SK-N-SH (cell line): Measurements from ENCODE around the gene SGTB. TPM values are rescaled to one million over a fixed set of nuclear protein-coding genes. Genes with fewer than 3 reads are reported as not detected.
A peak's percentile ranks its signal among the peaks of the same experiment; 100 is the strongest.

Source experiments
- CTCF ChIA-PET: fragments of 300-600, 350-600 bp; formaldehyde crosslinking; extraction: SDS; loops from one replicate; lab custom pipeline; 2021; lab: Yijun Ruan, JAX
- POLR2A ChIA-PET: fragments of 350-600 bp; sonication (Branson Sonifier 250); formaldehyde crosslinking; extraction: SDS; loops from one replicate; lab custom pipeline; 2020; ENCODE audit warnings: antibody characterized with exemption, inconsistent platforms; lab: Yijun Ruan, JAX
- DNase-seq: peaks from one replicate; pipeline ENCODE4 v3.0.0; 2012
- H2AFZ ChIP-seq: fragments of 200-600 bp; sonication (generic); 2 replicates; pipeline ENCODE4 v1.8.1; 2016; ENCODE audit warnings: antibody characterized with exemption, mild to moderate bottlenecking, low read depth
- H3F3A ChIP-seq: fragments of 200-600 bp; sonication (generic); replicated peaks from 2 replicates; pipeline ENCODE3; 2016; ENCODE audit warnings: antibody characterized with exemption, mild to moderate bottlenecking; ENCODE audit not compliant: insufficient read depth
- H3K27ac ChIP-seq, 2 experiments: fragments of 200-500 bp in 1 of 2; fragments of 200-600 bp in 1 of 2; sonication (Bioruptor generic) in 1 of 2; sonication (generic), shearing (Covaris generic) in 1 of 2; 2 replicates each; pipeline versions ENCODE4 v1.5.1 to v1.6.1; 2014 to 2016; ENCODE audit warnings: low read depth in 2 of 2, inconsistent platforms in 1 of 2, low read length in 1 of 2, mild to moderate bottlenecking in 1 of 2, mixed read lengths in 1 of 2
- H3K27me3 ChIP-seq: fragments of 200-600 bp; sonication (generic), shearing (Covaris generic); 2 replicates; pipeline ENCODE4 v1.6.1; 2016; ENCODE audit warnings: mixed run types; ENCODE audit not compliant: insufficient read depth
- H3K36me3 ChIP-seq, 2 experiments: fragments of 200-500 bp in 1 of 2; fragments of 200-600 bp in 1 of 2; sonication (Bioruptor generic) in 1 of 2; sonication (generic) in 1 of 2; replicated peaks in 1 of 2; 2 replicates each; pipeline versions ENCODE3 to v1.5.1; 2014 to 2016; ENCODE audit warnings: low read length in 1 of 2, mild to moderate bottlenecking in 1 of 2; ENCODE audit not compliant: insufficient read depth in 2 of 2, control insufficient read depth in 1 of 2
- H3K4me1 ChIP-seq, 2 experiments: fragments of 200-500 bp in 1 of 2; fragments of 200-600 bp in 1 of 2; sonication (Bioruptor generic) in 1 of 2; sonication (generic), shearing (Covaris generic) in 1 of 2; 2 replicates each; pipeline versions ENCODE4 v1.5.1 to v1.6.1; 2014 to 2016; ENCODE audit warnings: low read depth in 1 of 2, low read length in 1 of 2, mixed run types in 1 of 2; ENCODE audit not compliant: insufficient read depth in 2 of 2, control insufficient read depth in 1 of 2
- H3K4me2 ChIP-seq: fragments of 200-600 bp; sonication (generic), shearing (Covaris generic); 2 replicates; pipeline ENCODE4 v1.6.1; 2017; ENCODE audit warnings: mixed run types
- H3K4me3 ChIP-seq, 2 experiments: fragments of 200-500 bp in 1 of 2; fragments of 200-600 bp in 1 of 2; sonication (Bioruptor generic) in 1 of 2; sonication (generic), shearing (Covaris generic) in 1 of 2; 2 replicates each; pipeline versions ENCODE4 v1.5.1 to v1.8.1; 2014 to 2016; ENCODE audit warnings: low read depth in 2 of 2, inconsistent platforms in 1 of 2, low read length in 1 of 2, mild to moderate bottlenecking in 1 of 2, mixed read lengths in 1 of 2, moderate library complexity in 1 of 2
- H3K79me2 ChIP-seq: fragments of 200-600 bp; sonication (generic); 2 replicates; pipeline ENCODE4 v1.8.1; 2017; ENCODE audit warnings: mild to moderate bottlenecking; ENCODE audit not compliant: insufficient read depth
- H3K9ac ChIP-seq: fragments of 200-600 bp; sonication (generic); 2 replicates; pipeline ENCODE4 v1.6.1; 2017; ENCODE audit warnings: mixed run types
- H3K9me2 ChIP-seq: fragments of 200-600 bp; sonication (generic); 2 replicates; pipeline ENCODE4 v1.6.1; 2017; ENCODE audit warnings: mixed run types
- H3K9me3 ChIP-seq: fragments of 200-600 bp; sonication (generic); 2 replicates; pipeline ENCODE4 v1.6.1; 2017; ENCODE audit warnings: mixed run types, mild to moderate bottlenecking, moderate library complexity
- H4K20me1 ChIP-seq: fragments of 200-600 bp; sonication (generic); 2 replicates; pipeline ENCODE4 v1.6.1; 2017; ENCODE audit warnings: mild to moderate bottlenecking, mixed run types; ENCODE audit not compliant: insufficient read depth
- CHD2 ChIP-seq: fragments of 150-350 bp; IDR thresholded peaks from 2 replicates; pipeline ENCODE4 v1.6.1; 2018; ENCODE audit warnings: low read length; ENCODE audit not compliant: partially characterized antibody
- ELF1 ChIP-seq: IDR thresholded peaks from 2 replicates; pipeline ENCODE4 v1.4.0; 2012
- EP300 ChIP-seq, 2 experiments: IDR thresholded peaks; 2 replicates each; pipeline versions ENCODE4 v1.4.0 to v1.6.1; 2012; ENCODE audit warnings: borderline replicate concordance in 1 of 2, low read depth in 1 of 2, low read length in 1 of 2
- FOSL2 ChIP-seq: IDR thresholded peaks from 2 replicates; pipeline ENCODE4 v1.4.0; 2012; ENCODE audit warnings: low read depth, mild to moderate bottlenecking, moderate library complexity, borderline replicate concordance
- FOXJ3 ChIP-seq: sonication (generic); formaldehyde crosslinking; IDR thresholded peaks from 2 replicates; pipeline ENCODE4 v1.5.1; 2020; ENCODE audit warnings: mild to moderate bottlenecking, missing genetic modification reagents
- GATA2 ChIP-seq: sonication (generic); formaldehyde crosslinking; IDR thresholded peaks from 2 replicates; pipeline ENCODE4 v1.5.0; 2020; ENCODE audit warnings: mild to moderate bottlenecking, missing genetic modification reagents
- JUND ChIP-seq: IDR thresholded peaks from 2 replicates; pipeline ENCODE4 v1.4.0; 2012
- MEF2A ChIP-seq: IDR thresholded peaks from 2 replicates; pipeline ENCODE4 v1.4.0; 2012; ENCODE audit warnings: low read depth, borderline replicate concordance
- NRF1 ChIP-seq: IDR thresholded peaks from 2 replicates; pipeline ENCODE4 v1.6.1; 2012; ENCODE audit warnings: low read depth, mild to moderate bottlenecking, low read length
- POLR2AphosphoS5 ChIP-seq: IDR thresholded peaks from 2 replicates; pipeline ENCODE4 v1.6.1; 2012; ENCODE audit warnings: low read depth, low read length
- RCOR1 ChIP-seq: fragments of 150-350 bp; IDR thresholded peaks from 2 replicates; pipeline ENCODE4 v1.6.1; 2017; ENCODE audit warnings: antibody characterized with exemption, low read length
- RFX5 ChIP-seq: IDR thresholded peaks from 2 replicates; pipeline ENCODE4 v1.6.1; 2012; ENCODE audit warnings: mild to moderate bottlenecking, improper control_type of control experiment, low read length
- RXRA ChIP-seq: IDR thresholded peaks from 2 replicates; pipeline ENCODE4 v1.4.0; 2012; ENCODE audit warnings: low read depth, mild to moderate bottlenecking, borderline replicate concordance
- SMC3 ChIP-seq: IDR thresholded peaks from 2 replicates; pipeline ENCODE4 v1.6.1; 2012; ENCODE audit warnings: low read depth, low read length, improper control_type of control experiment
- TCF12 ChIP-seq: IDR thresholded peaks from 2 replicates; pipeline ENCODE4 v1.4.0; 2012
- YY1 ChIP-seq: IDR thresholded peaks from 2 replicates; pipeline ENCODE4 v1.4.0; 2012; ENCODE audit warnings: low read depth, mild to moderate bottlenecking
- WGBS: methylation state at CpG from one replicate; pipeline ENCODE4 v1.1.6; 2017; ENCODE audit warnings: low lambda C conversion rate; 5-methylcytosine and 5-hydroxymethylcytosine counted together
- polyA plus RNA-seq, 3 experiments: library from polyadenylated mRNA; depleted of rRNA; stranded (reverse); fragments of >200 nt; gene quantifications; 2 replicates each; pipeline ENCODE4 v1.2.3, GENCODE V29; 2012
- TF ChIP-seq, protein P1 (sequence below): fragments of 200-600 bp; sonication (generic); IDR thresholded peaks from 2 replicates; pipeline ENCODE4 v1.6.1; 2017; ENCODE audit warnings: antibody characterized with exemption, mild to moderate bottlenecking, moderate library complexity
- TF ChIP-seq, protein P2 (sequence below): IDR thresholded peaks from 2 replicates; pipeline ENCODE4 v1.4.0; 2012; ENCODE audit warnings: low read depth, borderline replicate concordance

SGTB gene
- polyA plus RNA-seq, 1 of the 3 experiments (the other 2 are of a cell fraction), result 3.5 TPM

DNA sequence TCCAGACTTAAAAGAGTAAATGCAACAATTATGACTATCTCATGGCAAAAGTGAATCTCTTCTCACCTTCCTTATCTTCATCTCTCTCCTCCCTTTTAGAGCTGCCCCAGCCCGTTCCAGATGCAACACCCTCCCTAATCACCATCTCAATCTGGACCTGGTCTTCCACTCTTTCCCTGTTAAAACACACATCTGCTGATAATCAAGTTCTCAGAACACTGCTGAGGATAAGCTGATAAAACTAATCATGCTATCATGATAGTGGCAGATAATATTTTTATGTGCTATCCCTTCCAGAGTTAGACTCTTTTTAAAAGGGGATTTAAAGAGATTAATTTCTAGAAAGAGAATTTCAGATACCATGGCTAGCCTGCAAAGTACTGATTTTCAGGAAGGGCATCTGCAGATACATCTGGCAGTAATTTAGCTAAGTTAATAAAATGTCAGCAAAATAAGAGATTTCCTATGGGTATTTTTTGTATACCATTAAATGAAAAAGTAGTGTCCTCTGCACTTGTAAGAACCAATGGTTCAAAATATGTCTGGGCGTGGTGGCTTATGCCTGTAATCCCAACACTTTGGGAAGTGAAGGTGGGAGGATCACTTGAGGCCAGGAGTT, 17.2 kb downstream of the SGTB start:
- Histone ChIP-seq H3K9me3 (no peaks in the 10 kb centered on the region), H3K79me2 (no peaks in the 10 kb centered on the region), H3K9ac (no peak overlapping the region), H2AFZ (no peak overlapping the region), H3F3A (peaks cover 11% of the 10 kb centered on the region), H3K4me2 (no peak overlapping the region), H3K4me3 (no peak overlapping the region), H3K27ac (peak overlapping the region in 1 of 2 experiments; percentile 13; a peak in 2 of 4 replicates), H3K9me2 (no peaks in the 10 kb centered on the region), H3K4me1 (peaks cover 0 to 9% of the 10 kb centered on the region in 2 experiments; a peak in 1 of 4 replicates), H3K27me3 (no peaks in the 10 kb centered on the region), H4K20me1 (no peaks in the 10 kb centered on the region), H3K36me3 (peaks cover 7 to 38% of the 10 kb centered on the region in 2 experiments)
- peak; percentile 67 for DNase-seq
- WGBS, result 76% methylated on average over 2 of the region's 2 CpGs
- ChIA-PET CTCF (interaction anchor here (0.7 to 1.0 kb wide), 2 partner anchors 11 to 591 kb away, joined by 3 read pairs; no protein-coding TSS in a partner anchor), POLR2A (interaction anchor here (1.2 kb wide), 1 partner anchor 17 kb away, joined by 3 read pairs; the partner anchor contains the start of genes NLN and SGTB)
- TF ChIP-seq POLR2AphosphoS5, result no peak
- no peak for TF ChIP-seq JUND
- TF ChIP-seq SMC3, result no peak
- TF ChIP-seq RCOR1, result peak; percentile 98
- TF ChIP-seq CHD2, result peak; percentile 91
- TF ChIP-seq, protein P1, sequence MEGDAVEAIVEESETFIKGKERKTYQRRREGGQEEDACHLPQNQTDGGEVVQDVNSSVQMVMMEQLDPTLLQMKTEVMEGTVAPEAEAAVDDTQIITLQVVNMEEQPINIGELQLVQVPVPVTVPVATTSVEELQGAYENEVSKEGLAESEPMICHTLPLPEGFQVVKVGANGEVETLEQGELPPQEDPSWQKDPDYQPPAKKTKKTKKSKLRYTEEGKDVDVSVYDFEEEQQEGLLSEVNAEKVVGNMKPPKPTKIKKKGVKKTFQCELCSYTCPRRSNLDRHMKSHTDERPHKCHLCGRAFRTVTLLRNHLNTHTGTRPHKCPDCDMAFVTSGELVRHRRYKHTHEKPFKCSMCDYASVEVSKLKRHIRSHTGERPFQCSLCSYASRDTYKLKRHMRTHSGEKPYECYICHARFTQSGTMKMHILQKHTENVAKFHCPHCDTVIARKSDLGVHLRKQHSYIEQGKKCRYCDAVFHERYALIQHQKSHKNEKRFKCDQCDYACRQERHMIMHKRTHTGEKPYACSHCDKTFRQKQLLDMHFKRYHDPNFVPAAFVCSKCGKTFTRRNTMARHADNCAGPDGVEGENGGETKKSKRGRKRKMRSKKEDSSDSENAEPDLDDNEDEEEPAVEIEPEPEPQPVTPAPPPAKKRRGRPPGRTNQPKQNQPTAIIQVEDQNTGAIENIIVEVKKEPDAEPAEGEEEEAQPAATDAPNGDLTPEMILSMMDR, result no peak
- TF ChIP-seq GATA2 (CRISPR knock-in tag), result peak; percentile 100
- TF ChIP-seq EP300 (IDR thresholded peaks at IDR 0.05; ENCODE audit: borderline replicate concordance in 1 of 2, low read depth in 1 of 2, low read length in 1 of 2), result peak in 1 of 2 experiments; percentile 93; a peak in 2 of 4 replicates
- TF ChIP-seq YY1, result no peak
- TF ChIP-seq, protein P2, sequence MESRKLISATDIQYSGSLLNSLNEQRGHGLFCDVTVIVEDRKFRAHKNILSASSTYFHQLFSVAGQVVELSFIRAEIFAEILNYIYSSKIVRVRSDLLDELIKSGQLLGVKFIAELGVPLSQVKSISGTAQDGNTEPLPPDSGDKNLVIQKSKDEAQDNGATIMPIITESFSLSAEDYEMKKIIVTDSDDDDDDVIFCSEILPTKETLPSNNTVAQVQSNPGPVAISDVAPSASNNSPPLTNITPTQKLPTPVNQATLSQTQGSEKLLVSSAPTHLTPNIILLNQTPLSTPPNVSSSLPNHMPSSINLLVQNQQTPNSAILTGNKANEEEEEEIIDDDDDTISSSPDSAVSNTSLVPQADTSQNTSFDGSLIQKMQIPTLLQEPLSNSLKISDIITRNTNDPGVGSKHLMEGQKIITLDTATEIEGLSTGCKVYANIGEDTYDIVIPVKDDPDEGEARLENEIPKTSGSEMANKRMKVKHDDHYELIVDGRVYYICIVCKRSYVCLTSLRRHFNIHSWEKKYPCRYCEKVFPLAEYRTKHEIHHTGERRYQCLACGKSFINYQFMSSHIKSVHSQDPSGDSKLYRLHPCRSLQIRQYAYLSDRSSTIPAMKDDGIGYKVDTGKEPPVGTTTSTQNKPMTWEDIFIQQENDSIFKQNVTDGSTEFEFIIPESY, result no peak
- peak; percentile 25; the same call in 1 of the 2 replicates for TF ChIP-seq RFX5
- TF ChIP-seq FOXJ3 (CRISPR knock-in tag), result no peak
- no peak for TF ChIP-seq FOSL2
- peak; percentile 17; the same call in 1 of the 2 replicates for TF ChIP-seq TCF12

DNA sequence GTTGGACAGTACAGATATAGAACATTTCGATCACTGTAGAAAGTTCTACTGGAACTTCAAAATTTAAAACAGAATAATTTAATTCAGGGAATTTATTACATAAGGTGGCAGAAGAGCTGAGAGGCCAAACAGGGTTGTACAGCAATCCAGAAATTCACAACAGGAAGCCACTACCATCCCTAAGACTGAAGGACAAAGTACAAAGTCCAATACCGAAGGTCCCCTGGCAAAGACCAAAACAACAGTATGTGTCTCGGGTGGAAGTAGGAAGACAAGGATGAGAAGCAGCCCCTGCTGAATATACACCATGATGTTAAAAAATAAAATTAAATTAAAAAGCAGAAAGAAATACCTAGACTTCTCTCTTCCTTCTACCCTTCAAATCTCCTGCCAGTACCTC, 19.9 kb downstream of the SGTB start:
- no peak for TF ChIP-seq ELF1
- no peak for TF ChIP-seq RXRA
- TF ChIP-seq, protein P2, result no peak
- no peak for TF ChIP-seq NRF1
- TF ChIP-seq MEF2A, result no peak
- no peak for TF ChIP-seq FOSL2
- TF ChIP-seq FOXJ3 (CRISPR knock-in tag), result no peak
- CTCF ChIA-PET, result no interaction called here
- no peak overlapping the region for H3K4me2 ChIP-seq

More for the DNA sequence above, 19.9 kb downstream of the SGTB start:
- Histone ChIP-seq H3F3A (peaks cover 11% of the 10 kb centered on the region), H3K27me3 (no peaks in the 10 kb centered on the region), H3K27ac (no peak overlapping the region), H3K4me1 (peaks cover 0 to 9% of the 10 kb centered on the region in 2 experiments; a peak in 2 of 4 replicates), H3K79me2 (no peaks in the 10 kb centered on the region), H4K20me1 (no peaks in the 10 kb centered on the region), H3K36me3 (peaks cover 4 to 34% of the 10 kb centered on the region in 2 experiments), H3K9ac (no peak overlapping the region), H2AFZ (no peak overlapping the region), H3K9me2 (no peaks in the 10 kb centered on the region), H3K9me3 (no peaks in the 10 kb centered on the region), H3K4me3 (no peak overlapping the region)
- POLR2A ChIA-PET, result no interaction called here
- 96% methylated on average over 3 of the region's 3 CpGs for WGBS
- DNase-seq, result no peak
